Measurements from ENCODE around the gene CLCA2.

DNA sequence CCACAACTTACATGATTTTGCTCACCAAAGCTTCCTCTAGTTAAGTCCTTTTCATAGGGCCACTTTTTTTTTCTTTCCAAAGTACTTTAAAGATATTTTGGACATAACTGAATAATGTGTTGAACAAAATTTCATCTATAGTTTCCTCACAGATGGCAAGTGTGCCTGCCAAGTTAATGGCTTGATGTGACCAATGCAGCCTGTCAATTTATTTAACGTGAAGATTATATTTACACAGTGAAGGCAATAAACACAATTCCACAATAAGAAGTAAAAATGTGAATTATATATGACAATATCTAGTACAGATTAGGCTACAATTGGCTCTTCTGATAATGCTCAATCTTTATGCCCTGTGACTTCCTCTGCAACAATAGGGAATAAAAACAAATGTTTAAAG, 18.0 kb downstream of the CLCA2 start:
- no peak for TF ChIP-seq RAD21 (conservative IDR thresholded peaks at IDR 0.05)
- no peak for TF ChIP-seq EZH2 (IDR thresholded peaks at IDR 0.05; ENCODE audit: borderline replicate concordance, insufficient read depth, low read length, poor library complexity, severe bottlenecking)
- TF ChIP-seq POLR2AphosphoS5 (IDR thresholded peaks at IDR 0.05) = no peak
- TF ChIP-seq, protein P1, sequence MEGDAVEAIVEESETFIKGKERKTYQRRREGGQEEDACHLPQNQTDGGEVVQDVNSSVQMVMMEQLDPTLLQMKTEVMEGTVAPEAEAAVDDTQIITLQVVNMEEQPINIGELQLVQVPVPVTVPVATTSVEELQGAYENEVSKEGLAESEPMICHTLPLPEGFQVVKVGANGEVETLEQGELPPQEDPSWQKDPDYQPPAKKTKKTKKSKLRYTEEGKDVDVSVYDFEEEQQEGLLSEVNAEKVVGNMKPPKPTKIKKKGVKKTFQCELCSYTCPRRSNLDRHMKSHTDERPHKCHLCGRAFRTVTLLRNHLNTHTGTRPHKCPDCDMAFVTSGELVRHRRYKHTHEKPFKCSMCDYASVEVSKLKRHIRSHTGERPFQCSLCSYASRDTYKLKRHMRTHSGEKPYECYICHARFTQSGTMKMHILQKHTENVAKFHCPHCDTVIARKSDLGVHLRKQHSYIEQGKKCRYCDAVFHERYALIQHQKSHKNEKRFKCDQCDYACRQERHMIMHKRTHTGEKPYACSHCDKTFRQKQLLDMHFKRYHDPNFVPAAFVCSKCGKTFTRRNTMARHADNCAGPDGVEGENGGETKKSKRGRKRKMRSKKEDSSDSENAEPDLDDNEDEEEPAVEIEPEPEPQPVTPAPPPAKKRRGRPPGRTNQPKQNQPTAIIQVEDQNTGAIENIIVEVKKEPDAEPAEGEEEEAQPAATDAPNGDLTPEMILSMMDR (IDR thresholded peaks at IDR 0.05; ENCODE audit: poor library complexity, severe bottlenecking) = no peak
- TF ChIP-seq SMC3 (conservative IDR thresholded peaks at IDR 0.05; ENCODE audit: poor library complexity) = no peak

Data from neural cell (in vitro differentiated cells).